ENCODE measurements around the gene DGAT2L6. TPM values are rescaled to one million over a fixed set of nuclear protein-coding genes. Genes with fewer than 3 reads are reported as not detected.

Gene DGAT2L6
- total RNA-seq (2014; rRNA removed; shearing (Covaris generic); ENCODE audit: low replicate concordance): not detected in 2 replicates

- DNase-seq (ENCODE audit: low read depth): no peak
- in situ Hi-C loops (cut with HindIII; ENCODE audit: low pct_unique_long_range_greater_than_20kb, low sequenced_read_pairs): no loop called here
Observed at GRCh38 chrX:70176938-70177533, at the start of gene DGAT2L6. Gene DGAT2L6 (plus strand): TSS chrX:70177483. CDS start chrX:70177583, 100 bp downstream.

GRCh38 chrX:70128071-70128470, 49.2 kb upstream of the DGAT2L6 start:
- in situ Hi-C loops (cut with HindIII; ENCODE audit: low pct_unique_long_range_greater_than_20kb, low sequenced_read_pairs): no loop called here
- no peak for DNase-seq (ENCODE audit: low read depth)

GRCh38 chrX:70129816-70130215, 47.5 kb upstream of the DGAT2L6 start:
- DNase-seq (ENCODE audit: low read depth): peak; percentile 22
- in situ Hi-C loops (cut with HindIII; ENCODE audit: low pct_unique_long_range_greater_than_20kb, low sequenced_read_pairs): no loop called here

GRCh38 chrX:70132224-70132623, 45.1 kb upstream of the DGAT2L6 start:
- no peak for DNase-seq (ENCODE audit: low read depth)
- in situ Hi-C loops (cut with HindIII; ENCODE audit: low pct_unique_long_range_greater_than_20kb, low sequenced_read_pairs): no loop called here

- no peak for DNase-seq (ENCODE audit: low read depth)
- in situ Hi-C loops (cut with HindIII; ENCODE audit: low pct_unique_long_range_greater_than_20kb, low sequenced_read_pairs): no loop called here
Observed at GRCh38 chrX:70132877-70133302, 44.4 kb upstream of the DGAT2L6 start.

GRCh38 chrX:70133303-70134115, 43.8 kb upstream of the DGAT2L6 start, which contains the start of gene IGBP1:
Gene IGBP1 (plus strand): TSS chrX:70133447. CDS start chrX:70133948, 501 bp downstream.
- peak; percentile 86 for DNase-seq (ENCODE audit: low read depth)
- in situ Hi-C loops (cut with HindIII; ENCODE audit: low pct_unique_long_range_greater_than_20kb, low sequenced_read_pairs): no loop called here

- no peak for DNase-seq (ENCODE audit: low read depth)
- in situ Hi-C loops (cut with HindIII; ENCODE audit: low pct_unique_long_range_greater_than_20kb, low sequenced_read_pairs): no loop called here
Observed at GRCh38 chrX:70134116-70134477, 43.2 kb upstream of the DGAT2L6 start.

GRCh38 chrX:70138622-70139021, 38.7 kb upstream of the DGAT2L6 start:
- no peak for DNase-seq (ENCODE audit: low read depth)
- in situ Hi-C loops (cut with HindIII; ENCODE audit: low pct_unique_long_range_greater_than_20kb, low sequenced_read_pairs): no loop called here

GRCh38 chrX:70139736-70140135, 37.5 kb upstream of the DGAT2L6 start:
- DNase-seq (ENCODE audit: low read depth): no peak
- in situ Hi-C loops (cut with HindIII; ENCODE audit: low pct_unique_long_range_greater_than_20kb, low sequenced_read_pairs): no loop called here

GRCh38 chrX:70141373-70141772, 35.9 kb upstream of the DGAT2L6 start:
- in situ Hi-C loops (cut with HindIII; ENCODE audit: low pct_unique_long_range_greater_than_20kb, low sequenced_read_pairs): no loop called here
- DNase-seq (ENCODE audit: low read depth): no peak

- peak; percentile 23 for DNase-seq (ENCODE audit: low read depth)
- in situ Hi-C loops (cut with HindIII; ENCODE audit: low pct_unique_long_range_greater_than_20kb, low sequenced_read_pairs): no loop called here
Observed at GRCh38 chrX:70166601-70167590, 10.4 kb upstream of the DGAT2L6 start.

- peak; percentile 33 for DNase-seq (ENCODE audit: low read depth)
Observed at GRCh38 chrX:70168238-70169188, 8.8 kb upstream of the DGAT2L6 start.

GRCh38 chrX:70169281-70169680, 8.0 kb upstream of the DGAT2L6 start:
- in situ Hi-C loops (cut with HindIII; ENCODE audit: low pct_unique_long_range_greater_than_20kb, low sequenced_read_pairs): no loop called here
- no peak for DNase-seq (ENCODE audit: low read depth)

More at GRCh38 chrX:70168238-70169188, 8.8 kb upstream of the DGAT2L6 start:
- in situ Hi-C loops (cut with HindIII; ENCODE audit: low pct_unique_long_range_greater_than_20kb, low sequenced_read_pairs): no loop called here

- DNase-seq (ENCODE audit: low read depth): no peak
- in situ Hi-C loops (cut with HindIII; ENCODE audit: low pct_unique_long_range_greater_than_20kb, low sequenced_read_pairs): no loop called here
Observed at GRCh38 chrX:70171624-70172023, 5.7 kb upstream of the DGAT2L6 start.

GRCh38 chrX:70172221-70172620, 5.1 kb upstream of the DGAT2L6 start:
- DNase-seq (ENCODE audit: low read depth): no peak
- in situ Hi-C loops (cut with HindIII; ENCODE audit: low pct_unique_long_range_greater_than_20kb, low sequenced_read_pairs): no loop called here

- DNase-seq (ENCODE audit: low read depth): no peak
- in situ Hi-C loops (cut with HindIII; ENCODE audit: low pct_unique_long_range_greater_than_20kb, low sequenced_read_pairs): no loop called here
Observed at GRCh38 chrX:70172964-70173363, 4.3 kb upstream of the DGAT2L6 start.

GRCh38 chrX:70174754-70175153, 2.5 kb upstream of the DGAT2L6 start:
- no peak for DNase-seq (ENCODE audit: low read depth)
- in situ Hi-C loops (cut with HindIII; ENCODE audit: low pct_unique_long_range_greater_than_20kb, low sequenced_read_pairs): no loop called here

All from Caki2 (cell line).